ENCODE measurements around the gene TMED6. TPM values are rescaled to one million over a fixed set of nuclear protein-coding genes. Genes with fewer than 3 reads are reported as not detected.

The TMED6 gene
- total RNA-seq, 3 donors from 2014 or later, result 2.2 to 18.1 (median 2.3) TPM

- H3K4me1 ChIP-seq (ENCODE audit: low read depth), result peaks cover 12% of the 10 kb centered on the region
- no peak overlapping the region for H3K4me3 ChIP-seq
- intact Hi-C loops (cut with DNase I, micrococcal nuclease), result no loop called here
- H3K9me3 ChIP-seq, result no peaks in the 10 kb centered on the region
- DNase-seq (no peak), ATAC-seq (no peak)
- peaks cover 19% of the 10 kb centered on the region for H3K36me3 ChIP-seq (ENCODE audit: low read depth)
- no peak for TF ChIP-seq CTCF (IDR thresholded peaks at IDR 0.05)
Observed at GRCh38 chr16:69316595-69317034, 35.0 kb downstream of the TMED6 start.

GRCh38 chr16:69315486-69316311 lies 35.9 kb downstream of the TMED6 start:
- intact Hi-C loops (cut with DNase I, micrococcal nuclease), result no loop called here
- DNase-seq (no peak), ATAC-seq (no peak)
- H3K4me1 ChIP-seq (ENCODE audit: low read depth), result peaks cover 14% of the 10 kb centered on the region
- no peak for TF ChIP-seq CTCF (IDR thresholded peaks at IDR 0.05)
- no peak overlapping the region for H3K4me3 ChIP-seq
- no peaks in the 10 kb centered on the region for H3K9me3 ChIP-seq
- H3K36me3 ChIP-seq (ENCODE audit: low read depth), result peaks cover 10% of the 10 kb centered on the region

GRCh38 chr16:69314534-69314933 lies 37.1 kb downstream of the TMED6 start:
- intact Hi-C loops (cut with DNase I, micrococcal nuclease), result no loop called here
- peaks cover 7% of the 10 kb centered on the region for H3K36me3 ChIP-seq (ENCODE audit: low read depth)
- DNase-seq, result no peak

GRCh38 chr16:69313469-69313868 lies 38.1 kb downstream of the TMED6 start:
- intact Hi-C loops (cut with DNase I, micrococcal nuclease), result no loop called here
- H3K36me3 ChIP-seq (ENCODE audit: low read depth), result peaks cover 3% of the 10 kb centered on the region
- no peaks in the 10 kb centered on the region for H3K9me3 ChIP-seq
- DNase-seq, result no peak
- no peak for ATAC-seq
- H3K4me3 ChIP-seq, result no peak overlapping the region
- H3K4me1 ChIP-seq (ENCODE audit: low read depth), result peaks cover 17% of the 10 kb centered on the region
- TF ChIP-seq CTCF (IDR thresholded peaks at IDR 0.05), result no peak

More at GRCh38 chr16:69314534-69314933, 37.1 kb downstream of the TMED6 start:
- peaks cover 17% of the 10 kb centered on the region for H3K4me1 ChIP-seq (ENCODE audit: low read depth)
- no peaks in the 10 kb centered on the region for H3K9me3 ChIP-seq
- H3K4me3 ChIP-seq, result no peak overlapping the region
- no peak for ATAC-seq
- no peak for TF ChIP-seq CTCF (IDR thresholded peaks at IDR 0.05)

- Histone ChIP-seq H3K4me3 (peak overlapping the region; percentile 98), H3K4me1 (ENCODE audit: low read depth) (peaks cover 17% of the 10 kb centered on the region), H3K9me3 (no peaks in the 10 kb centered on the region), H3K36me3 (ENCODE audit: low read depth) (peaks cover 3% of the 10 kb centered on the region)
- no peak for TF ChIP-seq CTCF (IDR thresholded peaks at IDR 0.05)
- DNase-seq (peak; percentile 46 to 74 (median 74)), ATAC-seq (peak; percentile 68)
- intact Hi-C loops (cut with DNase I, micrococcal nuclease), result no loop called here
Observed at GRCh38 chr16:69311533-69312387, 39.8 kb downstream of the TMED6 start.
